ENCODE data around the gene CUL7. TPM values are rescaled to one million over a fixed set of nuclear protein-coding genes. Genes with fewer than 3 reads are reported as not detected.

Gene CUL7
- total RNA-seq, 1 experiment from 2014 or later = 22.8 TPM

- no peaks in the 10 kb centered on the region; the same call in 1 of the 2 replicates for H3F3A ChIP-seq (ENCODE audit: insufficient read depth, low read depth)
- no peak for DNase-seq
- H3K27ac ChIP-seq = no peak overlapping the region
- H3K4me1 ChIP-seq (replicated peaks; ENCODE audit: insufficient read depth) = peaks cover 18% of the 10 kb centered on the region
- no TSS peak for BruUV-seq (replicated peaks)
- ChIA-PET POLR2A (ENCODE audit: unreplicated experiment) (no interaction called here), CTCF (no interaction called here)
- no peak overlapping the region for H3K4me3 ChIP-seq
- TF ChIP-seq CTCF (conservative IDR thresholded peaks at IDR 0.05) (no peak), EZH2 (IDR thresholded peaks at IDR 0.05; ENCODE audit: low read depth) (no peak)
- no peaks in the 10 kb centered on the region for H3K27me3 ChIP-seq (ENCODE audit: insufficient read depth, low read depth)
- no peaks in the 10 kb centered on the region for H3K36me3 ChIP-seq (ENCODE audit: low read depth)
- intact Hi-C loops (cut with micrococcal nuclease; ENCODE audit: unreplicated experiment) = loop anchor here (5.0 to 10.0 kb wide), 4 partner anchors 46 to 131 kb away; partner anchors contain the start of genes CNPY3, KLC4 and MRPL2
- no peak overlapping the region for H2AFZ ChIP-seq
- no peaks in the 10 kb centered on the region for H3K9me2 ChIP-seq (ENCODE audit: insufficient read depth)
- H3K9me3 ChIP-seq (ENCODE audit: insufficient read depth, low read depth) = no peaks in the 10 kb centered on the region
- no peak overlapping the region for H3K4me2 ChIP-seq
- no peaks in the 10 kb centered on the region; the same call in 1 of the 2 replicates for H4K20me1 ChIP-seq (ENCODE audit: insufficient read depth)
- peaks cover 35% of the 10 kb centered on the region for H3K79me2 ChIP-seq (ENCODE audit: low read depth)
These were observed 42.4 kb downstream of the CUL7 start for GRCh38 chr6:43011207-43011606.

- ChIA-PET CTCF (interaction anchor here (0.6 kb wide), 1 partner anchor 95 kb away, joined by 3 read pairs; no protein-coding TSS in a partner anchor), POLR2A (ENCODE audit: unreplicated experiment) (interaction anchor here (0.6 kb wide), 1 partner anchor 356 kb away, joined by 3 read pairs; no protein-coding TSS in a partner anchor)
- Histone ChIP-seq H2AFZ (no peak overlapping the region), H3F3A (ENCODE audit: insufficient read depth, low read depth) (no peaks in the 10 kb centered on the region; the same call in none of the 2 replicates), H3K9me3 (ENCODE audit: insufficient read depth, low read depth) (no peaks in the 10 kb centered on the region), H4K20me1 (ENCODE audit: insufficient read depth) (no peaks in the 10 kb centered on the region; the same call in 1 of the 2 replicates), H3K9me2 (ENCODE audit: insufficient read depth) (no peaks in the 10 kb centered on the region), H3K27ac (no peak overlapping the region), H3K4me3 (no peak overlapping the region), H3K4me1 (replicated peaks; ENCODE audit: insufficient read depth) (peaks cover 12% of the 10 kb centered on the region), H3K36me3 (ENCODE audit: low read depth) (no peaks in the 10 kb centered on the region), H3K27me3 (ENCODE audit: insufficient read depth, low read depth) (no peaks in the 10 kb centered on the region), H3K79me2 (ENCODE audit: low read depth) (peaks cover 16% of the 10 kb centered on the region), H3K4me2 (no peak overlapping the region)
- TF ChIP-seq EZH2 (IDR thresholded peaks at IDR 0.05; ENCODE audit: low read depth) (no peak), CTCF (conservative IDR thresholded peaks at IDR 0.05) (peak; percentile 62)
- DNase-seq = peak in 1 of 2 experiments; percentile 24
- intact Hi-C loops (cut with micrococcal nuclease; ENCODE audit: unreplicated experiment) = no loop called here
- no TSS peak for BruUV-seq (replicated peaks)
These were observed 44.5 kb downstream of the CUL7 start for GRCh38 chr6:43009124-43009523.

- peaks cover under 1% of the 10 kb centered on the region; the same call in 1 of the 2 replicates for H3K4me1 ChIP-seq (replicated peaks; ENCODE audit: insufficient read depth)
- H2AFZ ChIP-seq = no peak overlapping the region
- no peaks in the 10 kb centered on the region; the same call in none of the 2 replicates for H3F3A ChIP-seq (ENCODE audit: insufficient read depth, low read depth)
- TF ChIP-seq EZH2 (IDR thresholded peaks at IDR 0.05; ENCODE audit: low read depth) (no peak), CTCF (conservative IDR thresholded peaks at IDR 0.05) (no peak)
- H4K20me1 ChIP-seq (ENCODE audit: insufficient read depth) = no peaks in the 10 kb centered on the region; the same call in 1 of the 2 replicates
- DNase-seq = no peak
- no TSS peak for BruUV-seq (replicated peaks)
- ChIA-PET CTCF (interaction anchor here (0.6 kb wide), 1 partner anchor 47 kb away, joined by 6 read pairs; no protein-coding TSS in a partner anchor), POLR2A (ENCODE audit: unreplicated experiment) (interaction anchor here (0.7 kb wide), 1 partner anchor 418 kb away, joined by 3 read pairs; no protein-coding TSS in a partner anchor)
- H3K79me2 ChIP-seq (ENCODE audit: low read depth) = peaks cover 4% of the 10 kb centered on the region
- no peak overlapping the region for H3K4me2 ChIP-seq
- H3K27ac ChIP-seq = no peak overlapping the region
- intact Hi-C loops (cut with micrococcal nuclease; ENCODE audit: unreplicated experiment) = no loop called here
- no peak overlapping the region for H3K4me3 ChIP-seq
- no peaks in the 10 kb centered on the region for H3K9me3 ChIP-seq (ENCODE audit: insufficient read depth, low read depth)
- H3K9me2 ChIP-seq (ENCODE audit: insufficient read depth) = no peaks in the 10 kb centered on the region
- no peaks in the 10 kb centered on the region for H3K27me3 ChIP-seq (ENCODE audit: insufficient read depth, low read depth)
- H3K36me3 ChIP-seq (ENCODE audit: low read depth) = no peaks in the 10 kb centered on the region
These were observed 46.5 kb downstream of the CUL7 start for GRCh38 chr6:43007126-43007525.

Data from PC-9 (cell line).